Measurements from ENCODE around the gene CPNE6. TPM values are rescaled to one million over a fixed set of nuclear protein-coding genes. Genes with fewer than 3 reads are reported as not detected.
A peak's percentile ranks its signal among the peaks of the same experiment; 100 is the strongest.

The CPNE6 gene
- total RNA-seq, 6 experiments from 2014 or later: not detected

DNA sequence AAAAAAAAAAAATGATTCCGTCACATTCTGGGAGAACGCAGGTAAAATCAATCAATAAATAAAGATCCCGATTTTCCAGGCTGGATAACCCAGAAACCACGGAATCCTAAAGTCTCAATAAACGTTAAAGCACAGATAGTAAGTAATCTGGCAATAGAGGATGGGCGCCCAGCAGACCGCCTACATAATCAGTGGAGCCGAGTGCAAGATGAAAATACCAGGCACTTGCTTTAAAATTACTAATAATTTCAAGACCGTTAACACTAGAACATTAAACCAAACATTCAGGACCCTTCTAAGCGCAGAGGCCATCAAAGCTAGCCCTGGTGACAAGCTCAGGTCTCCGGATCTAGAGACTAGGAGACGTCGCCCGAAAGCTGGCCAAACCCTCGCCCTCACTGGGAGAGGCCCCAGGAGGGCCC, 42.0 kb downstream of the CPNE6 start:
- Mint-ChIP-seq H3K4me3 (peak overlapping the region; percentile 97), H3K27me3 (ENCODE audit: insufficient read depth) (no peaks in the 10 kb centered on the region; the same call in 1 of the 2 replicates), H3K4me1 (ENCODE audit: low read depth) (peaks cover 25% of the 10 kb centered on the region), H3K27ac (peak overlapping the region; percentile 99), H3K9me3 (no peaks in the 10 kb centered on the region), H3K36me3 (ENCODE audit: low read depth) (0 out of 2 replicates have a peak, but pooled peaks cover 6% of the 10 kb centered on the region)
- DNase-seq: no peak
- TF ChIP-seq, protein P1, sequence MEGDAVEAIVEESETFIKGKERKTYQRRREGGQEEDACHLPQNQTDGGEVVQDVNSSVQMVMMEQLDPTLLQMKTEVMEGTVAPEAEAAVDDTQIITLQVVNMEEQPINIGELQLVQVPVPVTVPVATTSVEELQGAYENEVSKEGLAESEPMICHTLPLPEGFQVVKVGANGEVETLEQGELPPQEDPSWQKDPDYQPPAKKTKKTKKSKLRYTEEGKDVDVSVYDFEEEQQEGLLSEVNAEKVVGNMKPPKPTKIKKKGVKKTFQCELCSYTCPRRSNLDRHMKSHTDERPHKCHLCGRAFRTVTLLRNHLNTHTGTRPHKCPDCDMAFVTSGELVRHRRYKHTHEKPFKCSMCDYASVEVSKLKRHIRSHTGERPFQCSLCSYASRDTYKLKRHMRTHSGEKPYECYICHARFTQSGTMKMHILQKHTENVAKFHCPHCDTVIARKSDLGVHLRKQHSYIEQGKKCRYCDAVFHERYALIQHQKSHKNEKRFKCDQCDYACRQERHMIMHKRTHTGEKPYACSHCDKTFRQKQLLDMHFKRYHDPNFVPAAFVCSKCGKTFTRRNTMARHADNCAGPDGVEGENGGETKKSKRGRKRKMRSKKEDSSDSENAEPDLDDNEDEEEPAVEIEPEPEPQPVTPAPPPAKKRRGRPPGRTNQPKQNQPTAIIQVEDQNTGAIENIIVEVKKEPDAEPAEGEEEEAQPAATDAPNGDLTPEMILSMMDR (IDR thresholded peaks at IDR 0.05): no peak

DNA sequence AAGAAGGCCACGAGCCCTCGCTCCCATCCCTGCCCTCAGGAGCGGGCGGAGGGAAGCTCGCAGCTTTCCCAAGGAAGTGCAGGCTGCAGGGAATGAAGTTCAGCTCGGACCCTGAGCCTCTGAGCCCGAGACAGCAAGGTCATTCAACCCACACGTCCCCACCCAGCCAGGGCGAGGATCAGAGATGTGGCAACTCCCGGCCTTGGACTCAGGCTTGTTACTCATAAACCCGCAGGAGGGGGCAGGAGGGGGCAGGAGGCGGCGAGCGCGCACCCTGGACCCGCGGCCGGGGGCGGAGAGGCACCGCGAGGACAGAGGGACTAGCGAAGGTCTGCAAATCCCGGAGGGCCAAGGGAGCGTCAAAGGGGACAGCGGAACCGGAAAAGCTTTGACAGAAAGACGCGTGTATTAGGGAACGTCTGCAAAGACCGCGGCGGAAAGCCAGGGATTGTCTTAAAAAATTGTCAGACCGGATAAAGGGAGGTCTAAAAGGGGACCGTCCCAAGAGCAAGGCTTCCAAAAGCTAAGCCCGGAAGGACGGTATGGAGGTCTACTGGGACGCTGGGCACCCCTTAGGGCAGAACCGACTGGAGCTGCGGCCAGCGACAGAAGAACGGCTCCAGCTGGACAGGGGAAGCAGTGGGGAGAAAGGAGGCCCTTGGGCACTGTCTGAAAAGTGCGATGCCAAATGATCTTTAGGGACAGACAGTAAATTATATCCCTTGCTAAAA, 42.6 kb downstream of the CPNE6 start:
- Mint-ChIP-seq H3K4me3 (peak overlapping the region; percentile 97), H3K9me3 (no peaks in the 10 kb centered on the region), H3K27ac (peak overlapping the region; percentile 99), H3K4me1 (ENCODE audit: low read depth) (peaks cover 19% of the 10 kb centered on the region), H3K27me3 (ENCODE audit: insufficient read depth) (no peaks in the 10 kb centered on the region; the same call in 1 of the 2 replicates), H3K36me3 (ENCODE audit: low read depth) (0 out of 2 replicates have a peak, but pooled peaks cover 6% of the 10 kb centered on the region)
- DNase-seq: peak; percentile 93
- TF ChIP-seq, protein P1 (IDR thresholded peaks at IDR 0.05): no peak

DNA sequence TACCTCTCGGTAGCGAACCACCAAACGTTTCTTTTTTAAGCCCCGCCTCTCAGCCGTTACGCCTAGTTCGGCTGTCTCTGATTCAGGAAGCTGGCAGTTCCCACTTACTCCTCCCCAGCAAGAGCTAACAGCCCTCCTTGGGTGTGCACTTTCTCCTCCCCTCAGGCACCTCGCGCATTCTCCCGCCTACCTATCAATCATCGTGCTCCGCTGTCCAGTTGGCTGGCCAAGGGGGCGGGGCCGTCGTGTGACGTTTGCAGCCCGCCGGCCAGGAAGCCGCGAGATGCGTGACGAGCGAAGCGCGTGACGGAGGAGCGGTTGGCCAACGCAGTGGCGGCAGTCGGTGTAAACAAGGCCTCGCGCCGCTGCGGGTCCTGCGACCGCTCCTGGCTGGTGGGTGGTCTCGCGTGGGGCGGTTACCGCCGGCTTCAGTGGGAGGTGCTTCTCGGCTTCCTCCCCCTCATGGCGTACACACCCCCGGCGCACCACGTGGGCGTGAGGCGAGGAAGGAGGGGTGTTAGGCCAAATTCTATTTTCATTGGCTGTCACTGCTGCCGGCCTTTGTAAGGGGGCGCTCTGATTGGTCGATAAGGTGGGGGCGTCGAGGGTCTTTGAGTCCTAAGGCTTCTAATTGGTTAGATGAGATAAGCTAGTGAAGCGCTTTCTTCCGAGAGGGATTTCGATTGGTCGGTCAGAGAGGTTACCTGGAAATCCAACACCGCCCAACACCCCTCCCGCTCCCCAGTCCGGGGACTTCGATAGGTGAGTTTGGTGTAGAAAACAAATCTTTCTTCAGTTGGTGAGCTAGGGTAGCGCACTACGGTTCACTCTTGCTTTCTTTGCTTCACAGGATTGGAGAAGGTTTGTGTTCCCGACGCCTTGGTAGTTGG, 43.4 kb downstream of the CPNE6 start, which contains the start of the genes DCAF11 and NRL:
DCAF11 (plus strand) TSS at position 246 of the 890 bp plus-strand sequence. CDS start 818 bp downstream, outside the sequence.
NRL (minus strand) TSS at position 418 of the 890 bp plus-strand sequence. CDS start 32,101 bp downstream, outside the sequence.
- Mint-ChIP-seq H3K27ac (peak within 1 kb of the TSS; percentile 99), H3K9me3 (no peaks in the 10 kb centered on the region), H3K4me3 (peak within 1 kb of the TSS; percentile 97), H3K27me3 (ENCODE audit: insufficient read depth) (no peaks in the 10 kb centered on the region; the same call in 1 of the 2 replicates), H3K36me3 (ENCODE audit: low read depth) (0 out of 2 replicates have a peak, but pooled peaks cover 6% of the 10 kb centered on the region), H3K4me1 (ENCODE audit: low read depth) (peaks cover 17% of the 10 kb centered on the region)
- TF ChIP-seq, protein P1 (IDR thresholded peaks at IDR 0.05): peak; percentile 42
- peak; percentile 100 for DNase-seq

DNA sequence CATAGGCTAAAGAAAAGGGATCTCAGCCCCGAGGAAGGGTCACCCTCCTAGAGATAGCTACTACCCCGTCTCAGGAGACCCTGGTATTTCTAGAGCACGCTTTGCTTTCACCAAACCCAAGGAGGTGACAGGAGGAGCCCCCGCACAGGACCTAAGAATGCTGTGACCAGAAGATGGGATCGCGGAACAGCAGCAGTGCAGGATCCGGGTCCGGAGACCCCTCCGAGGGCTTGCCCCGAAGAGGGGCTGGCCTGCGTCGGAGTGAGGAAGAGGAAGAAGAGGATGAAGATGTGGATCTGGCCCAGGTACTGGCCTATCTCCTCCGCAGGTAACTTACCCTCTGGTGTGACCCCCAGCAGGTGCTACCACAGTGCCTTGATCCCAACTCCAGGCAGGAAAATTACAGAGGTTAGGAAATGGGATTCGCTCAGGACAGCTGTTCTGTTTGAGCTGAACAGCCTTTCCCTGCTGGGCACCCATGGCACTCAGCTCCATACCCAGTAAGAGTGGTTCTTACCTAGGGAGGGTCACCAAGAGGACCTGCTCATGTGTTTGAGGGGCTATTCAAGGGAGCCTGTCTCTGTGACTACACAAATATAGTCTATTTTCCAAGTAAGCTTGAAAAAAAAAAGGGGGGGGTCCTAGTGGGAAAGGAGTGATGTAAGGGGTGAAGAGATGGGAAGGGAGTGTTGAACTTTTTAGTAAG, 44.2 kb downstream of the CPNE6 start:
- no peak for DNase-seq
- peaks cover 17% of the 10 kb centered on the region for H3K4me1 Mint-ChIP-seq (ENCODE audit: low read depth)
- peak overlapping the region; percentile 99 for H3K27ac Mint-ChIP-seq
- H3K36me3 Mint-ChIP-seq (ENCODE audit: low read depth): 0 out of 2 replicates have a peak, but pooled peaks cover 6% of the 10 kb centered on the region
- H3K9me3 Mint-ChIP-seq: no peaks in the 10 kb centered on the region
- H3K4me3 Mint-ChIP-seq: peak overlapping the region; percentile 97
- no peaks in the 10 kb centered on the region; the same call in 1 of the 2 replicates for H3K27me3 Mint-ChIP-seq (ENCODE audit: insufficient read depth)
- TF ChIP-seq, protein P1 (IDR thresholded peaks at IDR 0.05): no peak

All from HFFc6 (cell line).